GM12878 (cell line): ENCODE measurements around the gene EXOSC10. TPM values are rescaled to one million over a fixed set of nuclear protein-coding genes. Genes with fewer than 3 reads are reported as not detected.

Experiments
- ATAC-seq: fragments of 200-7000 bp; cut with Tn5 transposase; 3 replicates; pipeline ENCODE4 v1.9.1; 2020; ENCODE audit warnings: mild to moderate bottlenecking, moderate library complexity
- BruUV-seq: library from RNA; stranded (reverse); fragments of 400-500 nt; replicated peaks from 2 replicates; lab custom pipeline; 2021; lab: Mats Ljungman, UMichigan
- CTCF ChIA-PET: fragments of 300-600 bp; sonication (Branson Sonifier 250); formaldehyde crosslinking; extraction: SDS; loops from one replicate; lab custom pipeline; 2021; ENCODE audit warnings: inconsistent platforms; lab: Yijun Ruan, JAX
- POLR2A ChIA-PET: fragments of 350-600 bp; formaldehyde crosslinking; extraction: SDS; loops from one replicate; lab custom pipeline; 2021; ENCODE audit warnings: inconsistent platforms; lab: Charles Lee
- RAD21 ChIA-PET: fragments of 300-600 bp; sonication (Branson Sonifier 250); formaldehyde crosslinking; loops from one replicate; lab custom pipeline; 2023; ENCODE audit warnings: antibody characterized with exemption; ENCODE audit not compliant: unreplicated experiment; lab: Charles Lee
- SMC1A ChIA-PET: fragments of 300-600 bp; sonication (Branson Sonifier 250); formaldehyde crosslinking; loops from one replicate; lab custom pipeline; 2023; ENCODE audit not compliant: unreplicated experiment, uncharacterized antibody; lab: Charles Lee
- DNase-seq: peaks from one replicate; pipeline ENCODE4 v3.0.0-alpha.2; 2011; ENCODE audit warnings: low read depth, low spot score
- FAIRE-seq: peaks from 3 replicates; lab custom pipeline; 2011; peaks lifted over from hg19 to GRCh38; lab: Jason Lieb, UNC
- H2AFZ ChIP-seq: 2 replicates; pipeline ENCODE4 v1.6.0; 2011; ENCODE audit warnings: low read depth, low read length, control low read depth; ENCODE audit not compliant: control insufficient read depth
- H3K27ac ChIP-seq: 2 replicates; pipeline ENCODE4 v1.5.1; 2011; ENCODE audit warnings: control low read depth; ENCODE audit not compliant: control insufficient read depth, insufficient read depth
- H3K27me3 ChIP-seq, 2 experiments: replicated peaks in 1 of 2; 2 replicates each; pipeline versions ENCODE4 v1.6.0 to v1.6.1; 2011; ENCODE audit warnings: low read length in 1 of 2; ENCODE audit not compliant: control insufficient read depth in 2 of 2, insufficient read depth in 2 of 2
- H3K36me3 ChIP-seq, 2 experiments: 2 replicates each; pipeline ENCODE4 v1.5.1; 2011; ENCODE audit warnings: low read length in 1 of 2; ENCODE audit not compliant: control insufficient read depth in 2 of 2, insufficient read depth in 2 of 2
- H3K4me1 ChIP-seq: 2 replicates; pipeline ENCODE4 v1.6.1; 2011; ENCODE audit warnings: mild to moderate bottlenecking, low read length, moderate library complexity, mixed read lengths; ENCODE audit not compliant: control insufficient read depth, insufficient read depth
- H3K4me2 ChIP-seq: 2 replicates; pipeline ENCODE4 v1.6.0; 2011; ENCODE audit warnings: control low read depth; ENCODE audit not compliant: control insufficient read depth, insufficient read depth
- H3K4me3 ChIP-seq: fragments of 200-600 bp; sonication (generic); 2 replicates; pipeline ENCODE4 v1.5.1; 2016
- H3K79me2 ChIP-seq: 2 replicates; pipeline ENCODE4 v1.6.0; 2011; ENCODE audit warnings: low read length; ENCODE audit not compliant: control insufficient read depth, insufficient read depth
- H3K9ac ChIP-seq: 2 replicates; pipeline ENCODE4 v1.8.0; 2011; ENCODE audit warnings: low read length, control low read depth, mixed read lengths; ENCODE audit not compliant: control insufficient read depth, insufficient read depth
- H3K9me3 ChIP-seq: replicated peaks from 3 replicates; pipeline ENCODE4 v1.5.1; 2011; ENCODE audit warnings: mild to moderate bottlenecking, low read length; ENCODE audit not compliant: control insufficient read depth, insufficient read depth
- H4K20me1 ChIP-seq: 2 replicates; pipeline ENCODE4 v1.6.0; 2011; ENCODE audit not compliant: control insufficient read depth, insufficient read depth
- ASH2L ChIP-seq: fragments of 300-600, 200-600 bp; sonication (generic); IDR thresholded peaks from 2 replicates; pipeline ENCODE4 v1.6.1; 2017; ENCODE audit warnings: low read depth, mild to moderate bottlenecking, borderline replicate concordance
- BCL3 ChIP-seq: IDR thresholded peaks from 2 replicates; pipeline ENCODE4 v1.6.1; 2011; ENCODE audit warnings: borderline replicate concordance, low read depth, mild to moderate bottlenecking, moderate library complexity, low read length; ENCODE audit not compliant: insufficient read depth, poor library complexity, severe bottlenecking
- E2F4 ChIP-seq: IDR thresholded peaks from 2 replicates; pipeline ENCODE4 v1.6.1; 2012; ENCODE audit warnings: low read depth, low read length, improper control_type of control experiment
- ELK1 ChIP-seq: IDR thresholded peaks from 2 replicates; pipeline ENCODE4 v1.6.1; 2012; ENCODE audit warnings: low read depth, low read length, improper control_type of control experiment
- FOXK2 ChIP-seq: fragments of 450-650 bp; IDR thresholded peaks from 2 replicates; pipeline ENCODE4 v1.6.1; 2017; ENCODE audit warnings: mild to moderate bottlenecking, moderate library complexity
- HDAC2 ChIP-seq: fragments of 200-600 bp; sonication (generic); IDR thresholded peaks from 2 replicates; pipeline ENCODE4 v1.6.1; 2017
- IRF5 ChIP-seq: fragments of 450-650 bp; IDR thresholded peaks from 2 replicates; pipeline ENCODE4 v1.6.1; 2017; ENCODE audit warnings: borderline replicate concordance
- MEF2B ChIP-seq: fragments of 450-650 bp; IDR thresholded peaks from 2 replicates; pipeline ENCODE4 v1.6.1; 2018; ENCODE audit warnings: mild to moderate bottlenecking, moderate library complexity; ENCODE audit not compliant: partially characterized antibody, poor library complexity, severe bottlenecking
- NR2C1 ChIP-seq: fragments of 450-650 bp; IDR thresholded peaks from 2 replicates; pipeline ENCODE4 v1.6.1; 2017; ENCODE audit warnings: antibody characterized with exemption, mild to moderate bottlenecking, moderate library complexity
- PBX3 ChIP-seq: IDR thresholded peaks from 2 replicates; pipeline ENCODE4 v1.6.1; 2011; ENCODE audit warnings: mild to moderate bottlenecking, low read depth, low read length, moderate library complexity; ENCODE audit not compliant: insufficient replicate concordance
- POLR2AphosphoS5 ChIP-seq: IDR thresholded peaks from 2 replicates; pipeline ENCODE4 v1.6.1; 2011; ENCODE audit warnings: mild to moderate bottlenecking, low read length, inconsistent platforms
- RFX5 ChIP-seq: IDR thresholded peaks from 2 replicates; pipeline ENCODE4 v1.6.1; 2011; ENCODE audit warnings: low read depth, low read length, improper control_type of control experiment
- SKIL ChIP-seq: fragments of 450-650 bp; IDR thresholded peaks from 2 replicates; pipeline ENCODE4 v1.6.1; 2017; ENCODE audit warnings: mild to moderate bottlenecking, low read depth, inconsistent platforms; ENCODE audit not compliant: poor library complexity, severe bottlenecking
- STAT1 ChIP-seq: fragments of 450-650 bp; conservative IDR thresholded peaks from 2 replicates; pipeline ENCODE4 v1.6.1; 2014; ENCODE audit warnings: antibody characterized with exemption, mild to moderate bottlenecking
- YY1 ChIP-seq: IDR thresholded peaks from 2 replicates; pipeline ENCODE4 v1.6.1; 2011; ENCODE audit warnings: low read depth, mild to moderate bottlenecking, low read length
- WGBS: methylation state at CpG from one replicate; pipeline ENCODE4 v1.1.6; 2016; ENCODE audit warnings: low lambda C conversion rate; ENCODE audit not compliant: insufficient replicate concordance, insufficient coverage; ENCODE audit errors: missing lambda C conversion rate; 5-methylcytosine and 5-hydroxymethylcytosine counted together
- in situ Hi-C: fragments of 300-500 bp; cut with MboI; formaldehyde crosslinking; loops from 9 replicates; pipeline ENCODE4 v1.14.3; 2018; ENCODE audit warnings: mixed read lengths
- intact Hi-C: fragments of 100-400 bp; cut with micrococcal nuclease; formaldehyde crosslinking; loops from one replicate; pipeline ENCODE4 v1.14.2; 2022; ENCODE audit not compliant: unreplicated experiment
- polyA plus RNA-seq, 11 experiments: library from polyadenylated mRNA; depleted of rRNA in 4 of 11; unstranded in 6 of 11; stranded (reverse) in 5 of 11; fragments of >200 nt; fragmentation: Nextera tagmentation in 4 of 11; fragmentation: Illumina TruSeq in 1 of 11; extraction: Ambion mirVana in 4 of 11; extraction: Trizol in 1 of 11; gene quantifications; 1 replicate in 1 of 11; 2 replicates in 10 of 11; pipeline versions ENCODE4 v1.2.1 to v1.2.3, GENCODE V29; 2011 to 2016; ENCODE audit warnings: inconsistent platforms in 2 of 11, missing spikeins in 2 of 11, low read depth in 1 of 11
- total RNA-seq, 4 experiments: library from RNA; depleted of rRNA in 3 of 4; stranded (reverse); fragments of >200 nt in 3 of 4; fragmentation: Illumina TruSeq in 1 of 4; extraction: Trizol in 1 of 4; gene quantifications; 2 replicates each; pipeline versions ENCODE4 v1.2.1 to v1.2.3, GENCODE V29; 2013 to 2021

Gene EXOSC10
- total and polyA plus RNA-seq, 10 of the 15 experiments (the other 5 are each of a cell fraction or from before 2014, with no cell fraction given) = 16.2 to 86.5 (median 66.4) TPM

GRCh38 chr1:11147197-11147770 is 47.6 kb upstream of the EXOSC10 start:
- peaks cover 10 to 22% of the 10 kb centered on the region in 2 experiments for H3K36me3 ChIP-seq
- in situ Hi-C loops (no loop called here), intact Hi-C loops (no loop called here)
- no peak overlapping the region for H3K4me3 ChIP-seq
- no peaks in the 10 kb centered on the region for H3K9me3 ChIP-seq
- H3K27ac ChIP-seq = no peak overlapping the region
- no TSS peak for BruUV-seq
- H3K9ac ChIP-seq = no peak overlapping the region
- no peaks in the 10 kb centered on the region for H3K27me3 ChIP-seq
- H3K79me2 ChIP-seq = no peaks in the 10 kb centered on the region
- no peak for ATAC-seq
- DNase-seq = no peak
- ChIA-PET CTCF (interaction anchor here (1.6 to 1.9 kb wide), 2 partner anchors 10 to 110 kb away, joined by 3 to 8 read pairs; no protein-coding TSS in a partner anchor), RAD21 (no interaction called here), SMC1A (interaction anchor here (0.6 to 1.1 kb wide), 3 partner anchors 61 to 1472 kb away, joined by 3 read pairs; no protein-coding TSS in a partner anchor), POLR2A (no interaction called here)
- H2AFZ ChIP-seq = no peak overlapping the region
- 93% methylated on average over 4 of the region's 4 CpGs for WGBS
- H3K4me1 ChIP-seq = no peaks in the 10 kb centered on the region
- H3K4me2 ChIP-seq = no peak overlapping the region
- FAIRE-seq = no peak
- H4K20me1 ChIP-seq = no peaks in the 10 kb centered on the region
- TF ChIP-seq FOXK2 (no peak), POLR2AphosphoS5 (no peak), PBX3 (no peak), STAT1 (no peak), MEF2B (no peak), SKIL (no peak), IRF5 (no peak), BCL3 (no peak), ELK1 (no peak), YY1 (no peak), HDAC2 (no peak), ASH2L (no peak), E2F4 (no peak), NR2C1 (no peak), RFX5 (no peak)
